Activated T-helper 1 cell treated with anti-CD3 and anti-CD28 coated beads, Interleukin-2, amount 50 U/mL, for 16 hours (primary cell): ENCODE measurements around the gene GRIK2.

ENCODE experiments used
- DNase-seq, 2 donors: peaks; one replicate each; pipeline ENCODE4 v3.0.0-alpha.2; 2020; ENCODE audit warnings: low read depth in 1 of 2, low spot score in 1 of 2

GRIK2 gene

DNA sequence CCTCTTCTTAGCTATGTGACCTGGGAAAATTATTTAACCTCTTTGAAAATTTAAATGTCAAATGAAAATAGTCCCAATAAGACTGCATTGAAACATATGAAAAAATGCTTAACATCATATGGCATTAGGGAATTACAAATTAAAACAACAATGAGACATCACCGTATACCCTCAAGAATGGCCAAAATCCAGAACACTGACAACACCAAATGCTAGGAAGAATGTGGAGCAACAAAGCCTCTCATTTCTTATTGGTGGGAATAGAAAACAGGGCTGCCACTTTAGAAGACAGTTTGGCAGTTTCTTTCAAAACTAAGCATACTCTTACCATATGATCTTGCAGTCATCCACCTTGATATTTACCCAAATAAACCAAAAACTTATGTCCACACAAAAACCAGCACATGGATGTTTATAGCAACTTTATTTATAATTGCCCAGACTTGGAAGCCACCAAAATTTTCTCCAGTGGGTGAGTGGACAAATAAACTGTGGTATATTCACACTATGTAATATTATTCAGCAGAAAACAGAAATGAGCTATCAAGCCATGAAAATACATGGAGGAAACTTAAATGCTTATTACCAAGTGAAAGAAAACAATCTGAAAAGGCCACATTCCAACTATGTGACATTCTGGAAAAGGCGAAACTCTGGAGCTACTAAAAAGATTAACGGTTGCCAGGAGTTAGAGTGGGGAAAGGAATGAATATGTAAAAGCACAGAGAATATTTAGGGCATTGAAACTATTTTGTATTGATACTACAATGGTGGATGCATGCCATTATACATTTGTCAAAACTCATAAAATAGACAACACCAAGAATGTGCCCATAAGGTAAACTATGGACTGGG lies 459.9 kb downstream of the GRIK2 start:
- no peak for DNase-seq

- no peak for DNase-seq
Observed at GRCh38 chr6:101876431-101876830, 482.9 kb downstream of the GRIK2 start.

- no peak for DNase-seq
Observed at GRCh38 chr6:101878554-101879276, 485.2 kb downstream of the GRIK2 start.

GRCh38 chr6:101879782-101880181 lies 486.3 kb downstream of the GRIK2 start:
- no peak for DNase-seq

DNA sequence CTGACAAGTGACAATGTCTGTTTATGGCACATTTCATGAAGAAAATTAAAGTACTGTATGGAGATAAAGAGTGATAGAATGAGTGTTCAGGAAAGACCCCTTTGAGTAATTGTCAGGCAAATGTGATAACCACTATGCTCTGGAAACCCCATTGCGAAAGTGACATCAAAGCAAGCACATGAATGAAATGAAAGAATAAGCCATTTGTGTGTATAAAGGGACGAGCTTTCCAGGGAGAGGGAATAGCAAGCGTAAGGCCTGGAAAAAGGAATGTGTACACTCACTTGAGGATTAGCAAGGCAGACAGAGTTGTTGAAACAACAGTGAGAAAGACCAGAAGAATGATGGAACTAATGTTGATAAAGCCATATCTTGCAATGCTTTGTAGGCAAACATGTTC lies 490.0 kb downstream of the GRIK2 start:
- no peak for DNase-seq

DNA sequence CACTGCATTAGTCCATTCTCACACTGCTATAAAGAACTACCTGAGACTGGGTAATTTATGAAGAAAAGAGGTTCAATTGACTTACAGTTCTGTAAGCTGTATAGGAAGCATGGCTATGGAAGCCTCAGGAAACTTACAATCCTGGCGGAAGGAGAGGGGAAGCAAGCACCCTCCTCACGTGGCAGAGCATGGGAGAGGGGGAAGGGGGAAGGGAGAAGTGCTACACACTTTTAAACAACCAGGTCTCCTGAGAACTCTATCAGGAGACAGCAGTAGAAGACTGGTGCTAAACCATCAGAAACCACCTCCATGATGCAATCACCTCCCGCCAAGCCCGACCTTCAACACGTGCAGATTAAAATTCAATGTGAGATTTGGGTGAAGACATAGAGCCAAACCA lies 494.0 kb downstream of the GRIK2 start:
- no peak for DNase-seq

GRCh38 chr6:101907356-101908217 lies 514.1 kb downstream of the GRIK2 start:
- no peak for DNase-seq

DNA sequence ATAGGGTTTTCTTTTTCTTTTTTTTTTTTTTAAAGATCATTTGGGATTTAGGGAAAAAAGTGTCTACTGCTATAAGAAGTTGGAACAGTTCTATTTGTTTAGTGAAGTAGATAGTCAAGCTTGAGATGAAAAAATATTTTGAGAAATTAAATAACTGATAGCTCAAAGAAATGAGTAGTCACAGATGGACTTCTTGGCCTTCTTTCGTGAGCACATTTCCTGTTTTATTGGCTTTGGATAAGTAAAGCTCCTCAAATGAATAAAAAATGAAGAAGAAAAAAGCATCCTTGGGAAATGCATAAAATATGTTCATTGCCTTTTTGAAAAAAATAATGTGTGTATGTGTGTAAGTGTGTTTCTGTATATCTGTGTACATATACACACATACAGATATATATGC lies 515.9 kb downstream of the GRIK2 start:
- DNase-seq, result no peak

GRCh38 chr6:101912311-101912710 lies 518.8 kb downstream of the GRIK2 start:
- no peak for DNase-seq

DNA sequence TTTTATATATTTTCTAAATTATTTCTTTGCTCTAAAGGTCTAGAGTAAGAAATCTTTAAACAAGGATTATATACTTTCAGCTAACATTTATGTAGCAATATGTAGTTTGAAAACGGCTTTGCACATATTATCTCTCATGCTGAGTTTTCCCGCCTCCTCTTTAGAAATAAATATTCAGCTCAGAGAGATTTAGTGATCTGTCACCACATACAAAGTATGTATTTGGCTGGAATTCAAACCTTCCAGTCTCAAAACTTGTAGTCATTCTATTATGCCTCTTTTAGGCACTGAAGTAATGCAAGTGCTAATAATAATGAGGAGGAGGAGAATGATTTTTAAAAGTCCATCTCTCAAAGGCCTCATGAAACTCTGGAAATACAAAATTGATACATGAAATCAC lies 525.0 kb downstream of the GRIK2 start:
- DNase-seq, result no peak

GRCh38 chr6:101921829-101922450 lies 528.4 kb downstream of the GRIK2 start:
- no peak for DNase-seq

DNA sequence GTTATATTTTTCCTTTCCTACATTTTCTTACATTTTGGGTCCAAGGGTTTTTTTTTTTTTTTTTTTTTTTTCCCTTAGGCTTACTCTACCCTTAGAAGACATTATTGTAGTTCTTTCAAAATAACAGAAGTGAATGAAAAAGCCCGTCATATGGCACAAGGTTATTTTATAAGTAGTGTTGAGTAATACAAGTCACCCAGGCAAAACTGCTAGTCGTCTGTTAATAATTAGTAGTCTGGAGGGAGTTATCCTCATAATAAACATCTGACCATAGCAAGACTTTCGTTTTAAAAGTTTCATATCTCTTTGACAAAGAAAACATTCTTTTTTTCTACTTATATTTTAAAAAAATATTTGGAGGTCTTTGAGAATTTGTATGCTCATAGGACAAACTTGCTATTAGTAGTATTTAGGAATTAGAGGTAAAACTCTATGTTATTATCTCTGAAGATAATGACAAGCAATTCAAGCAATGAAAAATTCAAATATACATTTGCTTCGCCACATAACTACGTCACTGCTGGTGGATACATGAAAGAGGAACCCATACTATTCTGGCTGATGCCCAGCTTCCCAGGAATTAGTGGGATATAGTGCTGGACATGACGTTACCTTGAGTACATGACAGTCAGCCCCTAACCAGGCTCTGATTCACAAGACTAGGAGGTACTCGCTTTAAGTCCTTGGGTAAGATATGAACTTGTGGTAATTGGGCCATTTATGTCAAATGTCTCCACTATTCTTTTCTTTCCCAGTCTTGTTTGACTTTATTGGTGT lies 532.8 kb downstream of the GRIK2 start:
- no peak for DNase-seq

GRCh38 chr6:101931766-101932165 lies 538.3 kb downstream of the GRIK2 start:
- DNase-seq, result no peak

GRCh38 chr6:101932704-101933103 lies 539.2 kb downstream of the GRIK2 start:
- DNase-seq, result no peak

- no peak for DNase-seq
Observed at GRCh38 chr6:101935732-101936131, 542.2 kb downstream of the GRIK2 start.

DNA sequence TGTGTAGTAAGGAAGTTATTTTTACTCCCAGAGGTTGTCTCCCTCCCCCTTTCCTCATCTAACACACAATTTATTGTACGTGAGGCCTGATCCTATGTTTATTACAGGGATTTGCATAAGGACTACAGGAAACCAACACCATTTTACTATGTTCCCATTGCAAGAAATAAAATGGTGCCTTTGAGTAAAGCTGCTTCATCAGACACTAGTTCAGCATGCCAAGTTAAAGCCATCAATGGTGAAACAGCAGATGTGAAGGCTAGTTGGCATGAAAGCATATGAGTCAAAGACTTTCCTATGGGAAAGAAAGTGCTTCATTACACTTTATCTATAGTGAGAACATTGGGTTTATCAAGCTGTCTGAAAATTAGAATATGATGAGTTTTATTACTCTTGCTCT lies 543.0 kb downstream of the GRIK2 start:
- no peak for DNase-seq

DNA sequence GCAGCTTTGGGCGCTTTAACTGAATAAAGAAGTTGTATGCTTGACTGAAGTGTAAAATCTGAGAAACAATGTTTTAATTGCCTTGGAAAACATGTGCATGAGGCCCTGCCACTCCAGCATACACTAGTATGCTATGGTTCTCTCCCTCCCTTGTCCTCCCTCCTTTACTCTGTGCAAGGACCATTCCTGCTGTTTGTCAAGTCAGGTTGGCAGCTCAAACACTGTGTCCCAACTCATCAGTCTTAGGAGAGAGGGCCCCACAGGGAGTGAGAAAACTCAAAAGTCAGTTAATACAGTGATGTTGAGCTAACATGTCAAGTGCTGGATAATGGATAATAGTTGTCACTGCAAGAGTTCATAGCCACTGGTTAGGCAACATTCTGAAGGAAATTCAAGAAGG lies 543.6 kb downstream of the GRIK2 start:
- no peak for DNase-seq

GRCh38 chr6:101940391-101940790 lies 546.9 kb downstream of the GRIK2 start:
- DNase-seq, result no peak

DNA sequence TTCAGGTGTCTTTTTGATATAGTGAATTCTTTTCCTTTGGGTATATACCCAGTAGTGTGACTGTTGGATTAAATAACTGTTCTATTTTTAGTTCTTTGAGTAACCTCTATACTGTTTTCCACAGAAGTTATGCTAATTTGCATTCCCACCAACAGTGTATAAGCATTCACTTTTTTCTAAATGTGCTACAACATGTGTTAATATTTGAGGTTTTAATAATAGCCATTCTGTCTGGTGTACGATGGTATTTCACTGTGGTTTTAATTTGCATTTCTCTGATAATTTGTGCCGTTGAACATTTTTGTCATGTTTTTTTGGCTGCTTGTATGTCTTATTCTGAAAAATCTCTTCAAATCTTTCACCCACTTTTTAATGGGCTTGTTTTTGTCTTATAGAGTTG lies 563.5 kb downstream of the GRIK2 start:
- no peak for DNase-seq

DNA sequence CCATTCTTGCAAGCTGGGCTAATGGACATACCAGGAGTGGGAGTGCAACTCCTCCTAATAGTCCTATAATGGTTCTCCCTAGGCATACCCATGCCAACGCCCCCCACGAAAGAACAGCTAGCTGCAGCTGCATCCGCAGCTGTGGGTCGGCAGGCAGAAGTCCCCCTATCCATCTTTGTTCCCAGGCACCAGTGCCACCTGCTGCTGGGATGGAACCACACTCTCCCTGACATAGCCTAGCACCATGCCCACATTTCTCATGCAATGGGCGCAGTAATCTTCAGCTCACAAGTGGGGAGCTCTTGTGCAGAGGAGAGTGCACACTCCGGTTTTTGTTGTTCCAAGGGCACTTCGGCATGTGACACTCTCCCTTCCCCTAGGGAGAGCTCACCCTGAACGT lies 567.8 kb downstream of the GRIK2 start:
- no peak for DNase-seq
